ENCODE data around the gene LRPAP1. TPM values are rescaled to one million over a fixed set of nuclear protein-coding genes. Genes with fewer than 3 reads are reported as not detected.

The LRPAP1 gene
- total and polyA plus RNA-seq, 2 donors (not counting 1 experiment from before 2014, with no cell fraction given) = 64.6 to 86.8 TPM

- H3K4me3 Mint-ChIP-seq = no peak overlapping the region
- Histone ChIP-seq H3K27me3 (replicated peaks in 1 of 4; ENCODE audit: control extremely low read depth in 1 of 4, control insufficient read depth in 3 of 4, insufficient read depth in 4 of 4, low read length in 3 of 4) (peaks cover 0 to 18% (median 0%) of the 10 kb centered on the region in 4 experiments), H3K27ac (ENCODE audit: low read length in 2 of 2) (no peak overlapping the region), H2AFZ (ENCODE audit: insufficient read depth, low read depth, low read length, poor library complexity, severe bottlenecking) (no peak overlapping the region), H3K9ac (ENCODE audit: low read length) (no peak overlapping the region), H3K36me3 (replicated peaks in 1 of 2; ENCODE audit: control extremely low read depth in 1 of 2, control insufficient read depth in 1 of 2, extremely low read depth in 1 of 2, insufficient read depth in 2 of 2, low read length in 1 of 2) (no peaks in the 10 kb centered on the region), H3K4me2 (replicated peaks; ENCODE audit: low read depth, low read length, poor library complexity, severe bottlenecking) (no peak overlapping the region), H4K20me1 (ENCODE audit: control insufficient read depth, insufficient read depth, low read length, poor library complexity, severe bottlenecking) (no peaks in the 10 kb centered on the region), H3K4me3 (ENCODE audit: control extremely low read depth in 1 of 5, extremely low read depth in 1 of 5, insufficient read depth in 1 of 5, low read depth in 2 of 5, low read length in 4 of 5) (no peak overlapping the region), H3K79me2 (ENCODE audit: control insufficient read depth, insufficient read depth, low read length) (no peaks in the 10 kb centered on the region), H3K9me3 (ENCODE audit: control extremely low read depth in 1 of 3, control insufficient read depth in 2 of 3, insufficient read depth in 1 of 3, low read length in 2 of 3) (peaks cover 0 to 10% (median 0%) of the 10 kb centered on the region in 3 donors), H3K4me1 (ENCODE audit: control insufficient read depth in 2 of 2, insufficient read depth in 2 of 2, low read length in 2 of 2) (no peaks in the 10 kb centered on the region)
- H3K9me3 Mint-ChIP-seq (ENCODE audit: insufficient read depth) = no peaks in the 10 kb centered on the region
- no peak overlapping the region for H3K27ac Mint-ChIP-seq
- H3K27me3 Mint-ChIP-seq = peaks cover 8% of the 10 kb centered on the region
- no peak for ATAC-seq (ENCODE audit: low read depth)
- intact Hi-C loops (cut with micrococcal nuclease) = no loop called here
- CTCF ChIA-PET = no interaction called here
- 91% methylated on average over 30 of the region's 31 CpGs for WGBS (ENCODE audit: insufficient coverage)
- DNase-seq = no peak
- POLR2A ChIA-PET = no interaction called here
- H3K4me1 Mint-ChIP-seq = no peaks in the 10 kb centered on the region
- TF ChIP-seq CTCF (IDR thresholded peaks at IDR 0.05) (no peak), EZH2 (IDR thresholded peaks at IDR 0.05; ENCODE audit: borderline replicate concordance, insufficient read depth, low read depth, low read length, poor library complexity, severe bottlenecking) (no peak)
Observed at GRCh38 chr4:3469386-3470243, 62.6 kb downstream of the LRPAP1 start.

- Mint-ChIP-seq H3K27ac (no peak overlapping the region), H3K27me3 (peaks cover 14% of the 10 kb centered on the region), H3K4me1 (no peaks in the 10 kb centered on the region), H3K9me3 (ENCODE audit: insufficient read depth) (no peaks in the 10 kb centered on the region), H3K4me3 (no peak overlapping the region)
- ATAC-seq (ENCODE audit: low read depth) (no peak), DNase-seq (no peak)
- intact Hi-C loops (cut with micrococcal nuclease) = no loop called here
- H2AFZ ChIP-seq (ENCODE audit: insufficient read depth, low read depth, low read length, poor library complexity, severe bottlenecking) = no peak overlapping the region
- TF ChIP-seq EZH2 (IDR thresholded peaks at IDR 0.05; ENCODE audit: borderline replicate concordance, insufficient read depth, low read depth, low read length, poor library complexity, severe bottlenecking) (no peak), CTCF (IDR thresholded peaks at IDR 0.05) (no peak)
- H3K4me2 ChIP-seq (replicated peaks; ENCODE audit: low read depth, low read length, poor library complexity, severe bottlenecking) = no peak overlapping the region
- H3K27ac ChIP-seq (ENCODE audit: low read length in 2 of 2) = no peak overlapping the region
- H3K4me1 ChIP-seq (ENCODE audit: control insufficient read depth in 2 of 2, insufficient read depth in 2 of 2, low read length in 2 of 2) = peaks cover 0 to under 1% of the 10 kb centered on the region in 2 donors
- H4K20me1 ChIP-seq (ENCODE audit: control insufficient read depth, insufficient read depth, low read length, poor library complexity, severe bottlenecking) = no peaks in the 10 kb centered on the region
- peaks cover 0 to 14% (median 0%) of the 10 kb centered on the region in 3 donors for H3K9me3 ChIP-seq (ENCODE audit: control extremely low read depth in 1 of 3, control insufficient read depth in 2 of 3, insufficient read depth in 1 of 3, low read length in 2 of 3)
- POLR2A ChIA-PET = interaction anchor here (0.6 kb wide), 1 partner anchor 18 kb away, joined by 3 read pairs; no protein-coding TSS in a partner anchor
- peaks cover 0 to 20% (median 3%) of the 10 kb centered on the region in 4 experiments for H3K27me3 ChIP-seq (replicated peaks in 1 of 4; ENCODE audit: control extremely low read depth in 1 of 4, control insufficient read depth in 3 of 4, insufficient read depth in 4 of 4, low read length in 3 of 4)
- CTCF ChIA-PET = no interaction called here
- no peak overlapping the region for H3K4me3 ChIP-seq (ENCODE audit: control extremely low read depth in 1 of 5, extremely low read depth in 1 of 5, insufficient read depth in 1 of 5, low read depth in 2 of 5, low read length in 4 of 5)
- WGBS (ENCODE audit: insufficient coverage) = 98% methylated on average over 11 of the region's 11 CpGs
- H3K9ac ChIP-seq (ENCODE audit: low read length) = no peak overlapping the region
- no peaks in the 10 kb centered on the region for H3K36me3 ChIP-seq (replicated peaks in 1 of 2; ENCODE audit: control extremely low read depth in 1 of 2, control insufficient read depth in 1 of 2, extremely low read depth in 1 of 2, insufficient read depth in 2 of 2, low read length in 1 of 2)
- H3K79me2 ChIP-seq (ENCODE audit: control insufficient read depth, insufficient read depth, low read length) = no peaks in the 10 kb centered on the region
Observed at GRCh38 chr4:3468804-3469203, 63.4 kb downstream of the LRPAP1 start.
